NCI-H82 treated with DMSO at 0.1 percent for 48 hours (cell line): ENCODE measurements around the gene SLC37A4.
"Not testable (repeated sequence)": the region's sequence is repeated elsewhere in the genome, so short reads cannot be mapped to it uniquely, and the experiment has no call there.

Experiments
- DNase-seq: peaks from one replicate; lab custom pipeline; 2025; ENCODE audit not compliant: unreplicated experiment; lab: John Stamatoyannopoulos, UW

Gene SLC37A4

DNA sequence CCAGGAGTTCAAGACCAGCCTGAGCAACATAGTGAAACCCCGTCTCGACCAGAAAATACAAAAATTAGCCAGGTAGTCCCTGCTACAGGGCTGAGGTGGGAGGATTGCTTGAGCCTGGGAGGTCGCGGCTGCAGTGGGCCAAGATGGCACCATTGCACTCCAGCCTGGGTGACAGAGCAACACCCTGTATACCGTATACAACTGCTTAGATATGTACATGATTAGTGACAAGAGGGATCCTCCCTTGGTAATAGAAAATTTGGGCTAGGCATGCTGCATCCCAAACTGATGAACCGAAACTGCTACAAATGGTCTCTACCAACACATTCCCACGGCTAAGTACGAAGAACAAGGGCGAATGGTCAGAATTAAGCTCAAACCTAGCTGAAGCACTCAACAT lies 12.2 kb upstream of the SLC37A4 start:
- no peak for DNase-seq

DNA sequence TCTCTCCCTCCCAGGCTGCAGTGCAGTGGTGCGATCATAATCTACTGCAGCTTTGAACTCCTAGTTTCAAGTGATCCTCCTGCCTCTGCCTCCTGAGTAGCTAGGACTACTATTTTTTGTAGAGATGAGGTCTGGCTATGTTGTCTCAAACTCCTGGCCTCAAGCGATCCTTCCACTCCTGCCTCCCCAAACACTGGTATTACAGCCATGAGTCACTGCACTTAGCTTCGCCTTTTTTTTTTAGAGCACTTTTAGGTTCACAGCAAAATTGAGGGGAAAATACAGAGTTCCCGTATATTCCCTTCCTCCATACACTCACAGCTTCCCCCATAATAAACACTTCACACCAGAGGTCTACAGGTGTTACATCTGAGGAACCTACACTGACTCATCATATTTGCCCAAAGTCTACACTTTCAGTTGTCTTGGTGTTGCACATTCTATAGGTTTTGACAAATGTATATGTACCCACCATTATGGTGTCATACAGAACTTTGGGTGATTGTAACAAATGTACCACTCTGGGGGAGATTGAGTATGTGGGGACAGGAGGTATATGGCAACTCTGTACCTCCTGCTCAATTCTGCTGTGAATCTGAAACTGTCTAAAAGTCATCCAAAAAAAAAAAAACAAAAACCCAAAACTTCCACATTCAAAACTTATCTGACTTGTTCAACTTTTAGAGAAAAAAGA lies 11.3 kb upstream of the SLC37A4 start:
- DNase-seq: no peak

DNA sequence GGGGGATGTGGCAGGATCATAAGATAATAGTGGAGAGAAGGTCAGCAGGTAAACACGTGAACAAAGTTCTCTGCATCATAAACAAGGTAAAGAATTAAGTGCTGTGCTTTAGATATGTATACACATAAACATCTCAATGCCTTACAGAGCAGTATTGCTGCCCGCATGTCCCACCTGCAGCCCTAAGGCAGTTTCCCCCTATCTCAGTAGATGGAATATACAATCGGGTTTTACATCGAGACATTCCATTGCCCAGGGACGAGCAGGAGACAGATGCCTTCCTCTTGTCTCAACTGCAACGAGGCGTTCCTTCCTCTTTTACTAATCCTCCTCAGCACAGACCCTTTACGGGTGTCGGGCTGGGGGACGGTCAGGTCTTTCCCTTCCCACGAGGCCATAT lies 8.8 kb upstream of the SLC37A4 start:
- not testable (repeated sequence) for DNase-seq

DNA sequence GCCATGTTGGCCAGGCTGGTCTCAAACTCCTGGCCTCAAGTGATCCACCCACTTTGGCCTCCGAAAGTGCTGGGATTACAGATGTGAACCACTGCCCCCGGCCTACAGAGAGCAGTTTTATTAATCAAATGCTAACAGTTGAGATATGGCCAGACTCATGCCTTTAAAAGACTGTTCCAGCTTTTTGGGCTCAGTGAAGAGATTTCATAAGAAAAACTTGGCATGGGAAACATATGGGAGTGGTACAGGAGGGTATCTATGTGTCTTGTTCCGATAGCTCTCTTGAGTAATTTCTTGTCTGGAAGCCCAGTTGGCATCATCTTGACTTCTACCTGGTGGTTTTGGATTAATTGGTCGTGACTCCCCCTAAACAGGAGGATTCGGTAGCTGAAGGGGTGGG lies 8.2 kb upstream of the SLC37A4 start:
- no peak for DNase-seq

DNA sequence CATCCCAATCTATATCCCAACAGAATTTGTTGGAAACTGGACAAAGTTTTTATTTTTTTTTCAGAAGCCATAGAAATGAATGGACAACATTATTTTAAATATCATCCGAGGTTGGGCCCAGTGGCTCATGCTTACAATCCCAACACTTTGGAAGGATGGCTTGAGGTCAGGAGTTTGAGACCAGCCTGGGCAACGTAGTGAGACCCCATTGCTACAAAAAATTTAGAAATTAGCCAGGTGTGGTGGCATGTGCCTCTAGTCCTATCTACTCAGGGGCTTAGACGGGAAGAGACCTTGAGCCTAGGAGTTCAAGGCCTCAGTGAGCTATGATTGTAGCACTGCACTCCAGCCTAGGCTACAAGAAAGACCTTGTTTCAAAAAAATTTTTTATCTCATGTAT lies 4.1 kb upstream of the SLC37A4 start:
- no peak for DNase-seq

DNA sequence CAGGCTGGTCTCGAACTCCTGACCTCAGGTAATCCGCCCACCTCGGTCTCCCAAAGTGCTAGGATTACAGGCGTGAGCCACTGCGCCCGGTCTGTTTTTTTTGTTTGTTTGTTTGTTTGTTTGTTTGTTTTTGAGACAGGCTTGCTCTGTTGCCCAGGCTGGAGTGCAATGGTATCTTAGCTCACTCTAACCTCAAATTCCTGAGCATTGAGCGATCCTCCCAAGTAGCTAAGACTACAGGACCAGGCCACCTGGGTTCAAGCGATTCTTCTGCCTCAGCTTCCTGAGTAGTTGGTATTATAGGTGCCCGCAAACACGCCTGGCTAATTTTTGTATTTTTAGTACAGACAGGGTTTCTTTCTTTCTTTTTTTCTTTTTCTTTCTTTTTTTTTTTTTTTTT lies 2.7 kb upstream of the SLC37A4 start:
- not testable (repeated sequence) for DNase-seq

DNA sequence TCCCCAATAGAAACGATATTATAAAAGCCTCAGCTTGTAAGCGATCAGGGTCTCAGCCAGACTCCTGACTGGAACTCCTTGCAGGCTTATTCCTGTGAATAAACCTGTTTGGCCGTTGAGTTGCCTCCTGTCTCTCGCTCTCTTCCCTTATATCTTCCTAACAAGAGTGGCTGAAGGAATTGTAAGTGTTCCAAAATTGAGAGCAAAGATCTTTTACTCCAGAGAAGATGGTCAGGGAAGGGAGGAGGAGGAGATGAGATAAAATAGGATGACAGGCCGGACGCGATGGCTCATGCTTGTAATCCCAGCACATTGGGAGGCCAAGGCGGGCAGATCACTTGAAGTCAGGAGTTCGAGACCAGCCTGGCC lies 1.2 kb upstream of the SLC37A4 start:
- no peak for DNase-seq

DNA sequence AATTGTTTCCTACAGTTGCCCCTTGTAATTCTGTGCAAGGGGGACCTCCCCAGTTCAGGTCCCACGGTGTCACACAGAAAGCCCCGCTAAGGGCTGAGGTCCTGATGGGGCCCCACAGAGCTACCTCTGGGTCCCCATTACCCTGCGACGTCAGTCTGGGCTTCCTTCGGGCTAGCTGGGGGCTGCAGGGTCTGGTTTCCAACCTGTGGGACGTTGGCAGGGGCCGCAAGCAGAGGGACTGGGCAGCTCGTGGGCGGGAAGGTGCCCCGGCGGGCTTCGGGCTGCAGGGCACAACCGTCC lies 698 bp downstream of the SLC37A4 start:
- DNase-seq: no peak

DNA sequence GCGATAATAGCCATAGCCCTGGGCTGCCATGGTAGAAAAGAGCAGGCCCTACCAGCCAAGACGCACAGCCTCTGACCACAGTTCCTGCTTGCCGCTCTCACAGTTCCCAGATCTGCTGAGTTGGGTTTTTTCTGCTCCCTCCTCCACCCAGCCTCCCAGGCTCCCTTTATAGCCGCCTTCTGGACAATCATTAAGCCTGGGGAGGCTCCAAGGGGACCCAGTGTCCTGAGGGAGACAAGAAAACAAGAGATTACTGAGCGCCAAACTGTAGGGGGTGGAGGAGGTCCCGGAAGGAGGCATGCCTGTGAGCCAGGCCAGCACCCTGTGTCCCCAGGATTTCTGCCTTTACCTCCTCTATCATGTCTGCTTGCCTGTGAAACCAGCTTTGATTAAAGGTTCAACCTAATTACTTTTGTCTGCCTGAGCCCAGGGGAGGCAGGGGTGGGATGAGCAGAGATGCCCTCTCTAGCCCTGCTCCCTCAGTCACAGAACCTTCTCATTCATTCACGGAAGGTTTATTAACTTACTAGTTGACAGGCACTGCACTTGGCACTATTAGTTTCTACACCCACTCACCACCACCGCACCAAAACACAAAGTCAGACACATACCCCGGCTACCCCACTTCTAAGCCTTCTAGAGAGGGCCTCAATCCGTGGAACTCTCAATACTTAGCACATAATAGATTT lies 1.2 kb downstream of the SLC37A4 start:
- DNase-seq: no peak

DNA sequence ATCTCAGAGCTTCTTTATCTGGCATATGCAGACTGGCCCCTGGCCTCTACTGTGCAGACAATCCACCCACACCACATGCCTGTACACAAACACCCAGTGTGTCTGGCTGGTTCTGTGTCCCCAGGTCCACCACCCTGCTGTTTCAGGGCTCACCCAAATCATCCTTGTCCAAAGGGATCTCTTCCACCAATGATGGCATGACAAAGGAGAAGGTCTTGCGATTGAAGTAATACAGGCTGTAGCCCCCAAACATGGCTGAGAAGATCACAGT lies 1.7 kb downstream of the SLC37A4 start:
- no peak for DNase-seq

DNA sequence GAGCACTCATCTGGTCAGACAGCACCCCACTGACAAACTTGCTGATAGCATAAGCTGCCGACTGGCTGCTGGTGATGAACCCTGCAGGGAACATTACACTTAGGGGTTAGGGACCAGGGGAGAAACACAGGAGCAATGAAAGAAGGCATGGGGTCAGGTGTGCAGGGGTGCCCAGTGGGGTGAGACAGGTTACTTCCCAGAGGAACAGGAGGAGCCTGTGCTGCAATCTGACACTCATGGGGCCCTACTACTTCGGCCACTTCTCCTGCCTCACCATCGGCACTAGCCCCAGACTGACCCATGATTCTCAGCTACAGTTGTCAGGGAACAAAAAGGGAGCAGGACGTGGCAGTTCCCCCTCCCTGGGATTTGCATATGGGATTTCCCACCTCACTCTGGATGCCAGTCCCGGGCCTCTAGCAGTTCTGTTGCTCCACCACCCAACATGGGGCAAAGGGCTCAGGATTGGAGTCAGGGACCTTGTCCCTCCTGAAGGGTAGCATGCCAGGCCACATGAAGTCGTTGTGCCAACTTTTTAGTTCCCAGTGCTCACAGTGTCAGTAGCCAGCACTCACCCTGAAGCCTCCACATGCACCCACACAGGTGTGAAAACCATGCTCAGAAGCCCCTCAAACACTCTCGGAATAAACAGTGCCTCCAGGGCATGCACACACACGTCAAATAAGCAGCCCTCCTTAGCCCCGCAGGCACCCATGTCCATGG lies 2.2 kb downstream of the SLC37A4 start:
- DNase-seq: no peak

DNA sequence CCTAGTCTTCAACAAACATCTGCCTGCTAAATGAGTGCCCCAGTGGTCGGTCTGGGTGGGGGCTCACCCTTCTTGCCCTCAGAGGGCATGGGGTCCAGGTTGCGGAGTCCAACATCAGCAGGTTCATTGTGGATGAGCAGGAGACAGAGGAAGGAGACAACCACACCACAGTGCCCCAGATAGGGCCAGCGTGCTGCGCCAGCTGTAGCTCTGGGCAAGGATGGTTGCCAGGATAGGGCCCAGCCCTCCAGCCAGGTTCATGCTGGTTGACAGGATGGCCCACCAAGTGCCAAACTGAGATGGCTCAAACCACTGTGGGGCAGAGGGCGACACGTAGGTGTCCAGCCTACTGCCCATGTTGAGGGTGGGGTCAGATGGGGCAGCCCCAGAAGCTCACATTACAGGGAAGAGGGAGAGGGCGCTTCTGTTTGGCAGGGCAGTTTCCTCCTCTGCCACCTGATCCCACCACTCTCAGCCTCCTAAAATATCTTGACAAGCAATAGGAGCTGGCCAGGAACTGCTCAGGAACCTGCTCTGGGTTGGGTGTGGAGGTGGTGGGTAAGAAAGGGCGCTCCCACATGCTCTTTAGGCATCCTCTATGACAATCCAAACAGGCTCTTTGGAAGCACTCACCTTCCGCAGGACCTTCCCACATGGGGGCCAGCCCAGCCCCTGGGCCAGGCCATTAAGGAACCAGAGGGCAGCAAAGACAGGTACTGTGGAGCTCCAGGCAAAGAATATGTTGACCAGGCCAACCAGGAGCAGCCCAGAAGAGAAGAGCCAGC lies 2.9 kb downstream of the SLC37A4 start:
- no peak for DNase-seq

DNA sequence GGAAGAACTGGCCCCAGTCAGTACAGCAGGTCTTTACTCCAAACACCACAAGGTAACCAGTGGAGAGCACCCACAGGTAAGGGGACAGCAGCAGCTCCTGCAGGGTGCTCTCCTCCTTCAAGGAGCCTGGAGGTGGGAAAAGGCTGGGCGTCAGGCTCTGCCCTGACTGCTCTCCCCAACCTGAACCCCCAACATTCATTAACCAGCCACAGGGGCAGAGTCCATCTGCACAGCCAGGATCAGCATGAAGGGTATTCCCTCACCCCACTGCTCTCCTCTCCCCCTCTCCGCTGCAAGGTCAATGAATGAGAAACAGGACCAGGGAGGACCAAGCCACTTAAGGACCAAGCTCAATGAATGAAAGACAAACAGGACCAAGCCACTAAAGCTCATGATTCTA lies 3.7 kb downstream of the SLC37A4 start:
- DNase-seq: no peak

DNA sequence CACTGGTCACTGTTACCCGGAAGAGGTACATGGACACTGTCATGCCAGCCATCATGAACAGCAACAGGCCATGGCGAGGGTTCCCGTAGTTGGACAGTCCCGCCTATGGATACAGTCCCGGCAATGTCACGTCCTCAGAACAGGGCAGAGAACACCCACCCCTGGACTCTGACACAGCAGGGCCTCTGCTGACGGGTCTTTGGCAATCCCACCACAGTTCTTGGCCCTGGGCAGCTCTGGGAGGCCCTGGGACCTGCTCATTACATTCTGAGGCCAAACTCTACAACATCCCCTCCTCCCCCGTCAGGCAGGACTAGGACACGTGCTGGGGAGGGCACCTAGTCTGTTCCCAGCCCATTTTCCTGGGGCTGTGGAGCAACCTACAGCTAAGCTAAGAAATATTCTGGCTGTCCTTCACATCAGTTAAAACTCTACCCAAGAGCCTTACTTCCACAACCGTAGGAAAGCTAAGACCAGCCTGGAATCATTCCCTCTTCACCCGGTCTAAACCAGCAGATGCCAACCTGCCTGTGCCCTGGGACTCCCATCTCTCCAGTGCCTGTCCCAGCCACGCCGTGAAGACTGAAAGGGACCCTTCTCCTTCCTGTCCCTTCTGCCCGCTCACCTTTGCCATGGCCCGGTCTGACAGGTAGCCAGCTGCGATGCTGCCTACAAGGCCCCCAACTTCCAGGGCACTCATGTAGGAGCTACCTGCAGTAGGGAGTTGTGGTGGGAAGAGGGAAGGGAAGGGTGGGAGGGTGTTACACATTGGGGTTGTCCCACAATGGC lies 4.5 kb downstream of the SLC37A4 start:
- DNase-seq: no peak

DNA sequence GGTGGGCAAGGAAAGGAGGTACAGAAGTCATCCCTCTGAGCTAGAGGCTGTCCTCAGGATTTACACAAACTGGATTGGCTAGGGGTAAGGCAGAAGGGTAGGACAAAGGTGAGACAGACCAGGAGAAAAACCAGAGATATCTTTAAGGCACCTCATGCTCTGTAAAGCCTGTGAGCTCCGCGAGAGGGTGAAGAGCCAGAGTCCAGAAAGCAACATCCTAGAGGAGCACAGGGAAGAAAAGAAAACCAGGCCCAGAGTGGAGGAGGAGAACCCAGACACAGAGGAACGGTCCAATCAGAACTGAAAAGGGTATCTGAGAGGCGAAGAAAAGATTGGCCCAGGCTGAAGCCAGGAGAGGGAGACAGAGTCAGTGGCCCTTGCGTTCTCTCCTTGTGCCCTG lies 5.1 kb downstream of the SLC37A4 start:
- no peak for DNase-seq

DNA sequence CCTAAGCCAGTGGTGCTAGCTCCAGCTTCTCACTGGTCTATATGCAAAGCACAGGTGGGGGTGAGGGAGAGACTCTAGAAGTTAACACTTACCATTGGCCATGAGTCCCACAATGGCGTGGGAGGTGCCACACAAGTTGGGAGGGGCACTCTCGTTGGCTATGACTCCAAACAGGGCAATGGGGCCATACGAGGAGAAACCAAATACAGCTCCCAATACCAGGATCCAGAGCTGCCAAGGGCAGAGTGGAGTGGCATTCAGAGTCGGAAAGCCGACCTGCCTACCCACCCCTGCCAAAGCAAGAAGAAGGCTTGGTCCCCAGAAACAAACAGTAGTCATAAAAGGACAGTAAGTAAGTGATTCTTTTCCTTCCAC lies 5.6 kb downstream of the SLC37A4 start:
- no peak for DNase-seq

DNA sequence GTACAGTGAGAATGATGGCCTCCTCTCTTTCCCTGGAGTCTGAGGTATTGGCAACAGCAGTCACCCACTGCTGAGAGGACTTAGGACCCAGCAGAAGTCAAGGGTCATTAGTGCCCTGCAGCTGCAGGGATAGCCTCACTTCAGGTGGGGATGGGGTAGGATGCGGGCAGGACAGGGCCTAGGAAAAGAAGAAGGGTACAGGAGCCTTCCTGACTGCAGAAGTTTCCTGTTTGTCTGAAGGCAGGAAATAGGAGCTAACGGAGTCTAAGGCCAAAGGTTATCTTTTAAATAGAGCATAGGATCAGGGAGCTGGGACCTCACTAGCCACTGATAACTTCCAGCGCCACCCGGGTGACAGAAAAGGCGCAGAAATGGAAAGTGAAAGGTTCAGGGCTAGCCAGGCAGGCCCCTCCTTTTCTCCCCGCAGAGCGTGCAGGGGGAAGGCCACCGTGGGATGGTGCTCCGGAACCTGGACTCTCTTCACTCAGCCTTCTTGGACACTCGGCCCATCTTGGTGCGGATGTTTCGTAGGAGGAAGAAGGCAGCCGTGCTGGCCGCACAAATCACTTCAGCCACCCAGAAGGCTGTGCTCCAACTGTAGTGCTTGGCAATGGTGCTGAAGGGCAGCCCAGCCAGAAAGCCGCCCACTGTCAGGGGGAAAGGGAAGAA lies 6.1 kb downstream of the SLC37A4 start:
- no peak for DNase-seq

DNA sequence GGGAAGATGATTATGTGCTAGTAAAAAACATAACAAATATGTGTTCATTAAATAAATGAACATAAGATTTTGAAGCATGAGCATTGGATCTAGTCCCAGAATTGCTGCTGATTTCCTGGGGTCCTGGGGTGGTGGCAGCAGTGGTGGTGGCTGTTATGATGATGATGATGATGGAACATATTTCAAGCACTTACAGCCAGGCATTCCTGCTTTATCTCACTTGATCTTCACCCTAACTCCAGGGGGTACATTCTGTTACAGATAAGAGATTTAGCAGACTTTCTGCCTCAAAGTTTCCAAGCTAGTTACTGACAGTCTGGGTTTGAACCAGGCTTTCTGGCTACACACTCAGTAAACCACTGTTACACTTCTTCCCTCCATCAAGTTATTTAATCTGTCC lies 6.9 kb downstream of the SLC37A4 start:
- no peak for DNase-seq

DNA sequence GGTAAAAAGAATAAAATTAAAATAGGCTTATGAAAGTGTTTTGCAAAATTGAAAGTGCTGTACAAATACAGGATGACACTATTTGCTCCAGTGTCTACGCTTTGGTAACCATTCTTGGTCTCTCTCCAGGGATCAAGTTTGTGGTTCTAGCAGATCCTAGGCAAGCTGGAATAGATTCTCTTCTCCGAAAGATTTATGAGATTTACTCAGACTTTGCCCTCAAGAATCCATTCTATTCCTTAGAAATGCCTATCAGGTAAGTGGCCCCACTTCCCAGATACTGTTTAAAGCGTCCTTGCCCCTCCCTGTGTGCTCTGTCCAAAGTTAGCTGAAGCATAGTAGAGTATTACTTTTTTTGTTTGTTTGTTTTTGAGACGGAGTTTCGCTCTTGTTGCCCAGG lies 9.0 kb downstream of the SLC37A4 start:
- no peak for DNase-seq

DNA sequence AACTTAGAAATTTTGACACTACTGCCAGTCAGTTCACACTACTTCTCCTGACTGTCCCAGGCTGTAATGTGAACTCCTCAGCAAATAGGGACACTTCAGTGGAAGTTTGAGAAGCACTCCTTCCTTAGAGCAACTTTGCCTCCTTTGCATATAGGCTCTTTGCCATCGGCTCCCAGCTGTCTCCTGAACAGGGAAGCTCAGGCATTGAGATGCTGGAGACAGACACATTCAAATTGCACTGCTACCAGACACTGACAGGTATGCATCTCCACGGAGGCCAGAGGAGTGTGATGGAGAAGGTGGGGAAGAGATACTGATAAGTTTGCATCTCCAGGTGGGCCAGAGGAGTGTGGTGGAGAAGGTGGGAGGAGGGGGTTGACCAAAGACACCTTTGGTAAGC lies 10.7 kb downstream of the SLC37A4 start:
- no peak for DNase-seq
